Femur (tissue), 1 donor: ENCODE results near the gene DNAJC18.
A peak's percentile ranks its signal among the peaks of the same experiment; 100 is the strongest.
"Not testable (repeated sequence)": the region's sequence is repeated elsewhere in the genome, so short reads cannot be mapped to it uniquely, and the experiment has no call there.

Experiments
- DNase-seq: peaks from one replicate; pipeline ENCODE4 v3.0.0-alpha.2; 2017

The DNAJC18 gene

DNA sequence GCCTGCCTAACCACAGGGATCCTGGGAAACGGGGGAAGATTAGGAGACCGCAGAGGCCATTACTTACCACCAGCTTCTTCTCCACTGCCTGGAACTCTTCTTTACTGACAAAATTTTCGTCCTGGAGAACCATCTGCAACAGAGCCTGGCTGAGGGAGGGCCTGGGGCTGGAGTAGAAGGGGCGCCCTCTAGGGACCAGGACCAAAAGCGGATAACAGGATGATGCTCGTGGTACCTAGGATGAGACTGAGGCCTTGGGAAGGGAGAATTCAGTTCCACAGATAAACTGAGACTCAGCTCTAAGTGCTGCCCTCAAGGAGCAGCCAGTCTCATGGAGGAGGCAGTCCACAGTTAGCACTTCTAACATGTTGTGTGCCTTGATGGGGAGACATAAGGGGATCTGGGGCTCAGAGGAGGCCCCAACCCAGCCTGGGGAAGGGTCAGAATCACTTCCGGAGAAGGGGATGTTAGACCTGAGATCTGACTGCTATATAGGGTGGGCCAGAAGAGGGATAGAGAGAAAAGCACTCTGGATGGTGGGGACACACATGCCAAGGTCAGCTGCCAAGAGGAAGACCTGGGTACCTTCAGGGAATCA lies 36.7 kb downstream of the DNAJC18 start:
- DNase-seq = no peak

DNA sequence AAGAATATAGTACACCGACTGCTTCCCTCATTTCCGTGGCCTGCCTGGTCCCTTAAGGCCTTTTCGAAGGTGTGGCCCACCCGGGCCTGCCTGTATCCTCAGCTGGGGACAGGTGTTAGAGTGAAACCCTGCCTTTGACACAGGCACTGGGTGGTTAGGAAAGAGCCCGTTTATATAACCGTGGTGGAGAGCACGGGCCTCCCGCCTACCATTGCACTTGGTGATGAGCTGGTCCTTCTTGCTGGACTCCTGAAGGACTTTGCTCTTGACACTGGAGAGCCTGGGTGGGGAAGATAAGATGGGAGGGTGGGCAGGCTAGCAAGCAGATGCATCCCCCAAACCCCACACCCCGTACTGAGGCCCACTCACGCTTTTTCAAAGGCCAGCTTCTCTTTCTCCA lies 37.8 kb downstream of the DNAJC18 start:
- no peak for DNase-seq

DNA sequence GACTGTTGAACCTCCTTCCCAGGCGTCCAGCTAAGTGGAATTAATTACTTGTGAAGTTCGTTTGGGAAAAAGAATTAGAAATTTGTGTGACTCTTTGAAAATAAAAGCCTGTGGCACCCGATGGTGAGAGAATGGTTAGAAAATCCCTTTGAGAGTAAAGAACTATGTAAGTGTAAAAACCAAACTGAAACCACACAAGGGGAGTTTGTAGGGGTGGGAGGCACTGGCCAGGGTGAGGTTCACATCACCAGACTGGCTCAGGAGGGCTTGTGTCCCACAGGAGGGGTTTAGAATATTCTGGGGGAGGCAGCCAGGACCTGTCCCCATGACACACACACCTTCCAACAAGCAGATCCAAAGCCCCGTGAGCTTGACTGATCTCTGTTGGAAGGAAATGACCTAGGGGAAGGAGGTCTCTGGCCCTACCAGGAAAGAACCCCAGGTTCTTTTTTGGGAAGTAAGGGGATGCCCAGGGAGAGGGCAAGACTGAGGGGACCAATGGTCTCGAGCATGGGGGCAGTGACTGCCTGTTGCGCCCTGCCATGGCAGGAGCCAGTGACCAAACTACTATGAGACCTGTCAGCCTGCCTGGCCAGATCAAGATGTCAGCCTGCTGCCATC lies 39.7 kb downstream of the DNAJC18 start:
- DNase-seq = no peak

DNA sequence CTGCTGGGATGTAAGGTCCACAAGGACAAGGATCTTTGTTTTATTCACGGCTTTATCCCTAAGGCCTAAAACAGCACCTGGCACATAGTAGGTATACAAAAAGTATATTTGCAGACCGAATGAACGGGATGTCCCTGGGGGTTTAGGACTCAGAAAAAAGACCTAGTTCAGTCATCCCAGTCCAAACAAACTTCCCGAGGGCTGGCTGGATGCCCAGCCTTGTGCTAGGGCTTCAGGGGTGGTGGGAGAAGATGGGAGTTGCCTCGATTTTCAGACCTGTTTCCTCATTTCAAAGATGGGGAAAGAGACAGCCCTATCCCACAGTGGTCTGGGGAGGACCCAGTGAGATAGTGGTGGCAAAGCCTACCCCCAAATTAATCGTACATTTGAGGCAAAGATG lies 41.4 kb downstream of the DNAJC18 start:
- DNase-seq = no peak

DNA sequence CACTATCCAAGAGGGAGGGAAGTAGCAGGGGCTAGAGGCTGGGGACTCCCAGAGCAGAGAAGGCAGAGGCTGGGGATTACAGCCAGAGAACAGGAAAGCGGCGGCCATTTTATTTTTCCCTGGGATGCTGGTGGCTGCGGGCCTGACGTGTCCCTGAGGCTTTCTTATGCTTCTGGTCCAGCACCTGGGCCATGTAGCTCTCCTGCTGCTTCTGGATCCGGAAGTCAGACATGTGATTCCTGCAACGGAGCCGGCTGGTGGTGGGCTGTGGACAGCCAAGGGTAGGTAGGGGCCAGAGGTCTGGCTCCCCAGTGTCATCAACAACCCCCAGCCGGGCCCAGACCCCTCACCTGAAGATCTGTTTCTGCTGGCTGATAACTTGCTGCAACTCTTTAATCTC lies 42.6 kb downstream of the DNAJC18 start:
- no peak for DNase-seq

DNA sequence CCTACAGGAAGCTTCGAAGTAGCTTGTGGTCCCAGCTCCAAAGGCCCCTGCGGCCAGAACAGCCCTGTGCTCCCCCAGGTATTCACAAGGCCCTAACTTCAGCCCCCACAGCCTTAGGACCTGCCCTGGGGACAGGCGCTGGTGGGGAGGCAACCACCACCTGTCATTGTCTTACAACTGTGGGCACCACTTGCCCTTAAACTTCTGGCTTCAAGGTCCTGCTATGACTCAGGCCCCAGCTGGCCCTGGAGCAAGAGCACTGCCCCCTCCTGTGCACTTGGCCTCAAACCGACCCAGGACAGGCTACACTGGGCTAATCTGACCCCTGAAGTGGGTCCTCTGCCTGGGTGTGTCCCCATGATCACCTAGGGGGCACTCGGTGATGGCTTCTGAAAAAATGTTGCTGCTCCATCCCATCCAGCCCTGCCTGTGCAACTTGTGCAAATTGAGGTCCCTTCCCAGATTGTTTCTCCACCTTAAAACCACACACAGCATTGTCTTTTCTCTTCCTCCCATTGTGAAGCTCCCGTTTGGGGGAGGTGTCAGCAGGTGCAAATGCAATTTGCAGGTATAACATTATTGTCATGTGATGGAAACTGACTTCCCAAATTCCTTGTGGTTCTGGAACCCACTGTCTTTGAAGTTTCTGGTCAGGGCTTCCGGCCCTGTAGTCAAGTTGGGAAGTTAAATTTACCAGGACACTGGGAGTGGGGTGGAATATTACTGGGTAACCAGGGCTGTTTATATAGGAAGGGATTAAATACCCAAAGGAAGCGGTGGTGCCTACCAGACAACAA lies 43.3 kb downstream of the DNAJC18 start:
- DNase-seq = peak; percentile 50

DNA sequence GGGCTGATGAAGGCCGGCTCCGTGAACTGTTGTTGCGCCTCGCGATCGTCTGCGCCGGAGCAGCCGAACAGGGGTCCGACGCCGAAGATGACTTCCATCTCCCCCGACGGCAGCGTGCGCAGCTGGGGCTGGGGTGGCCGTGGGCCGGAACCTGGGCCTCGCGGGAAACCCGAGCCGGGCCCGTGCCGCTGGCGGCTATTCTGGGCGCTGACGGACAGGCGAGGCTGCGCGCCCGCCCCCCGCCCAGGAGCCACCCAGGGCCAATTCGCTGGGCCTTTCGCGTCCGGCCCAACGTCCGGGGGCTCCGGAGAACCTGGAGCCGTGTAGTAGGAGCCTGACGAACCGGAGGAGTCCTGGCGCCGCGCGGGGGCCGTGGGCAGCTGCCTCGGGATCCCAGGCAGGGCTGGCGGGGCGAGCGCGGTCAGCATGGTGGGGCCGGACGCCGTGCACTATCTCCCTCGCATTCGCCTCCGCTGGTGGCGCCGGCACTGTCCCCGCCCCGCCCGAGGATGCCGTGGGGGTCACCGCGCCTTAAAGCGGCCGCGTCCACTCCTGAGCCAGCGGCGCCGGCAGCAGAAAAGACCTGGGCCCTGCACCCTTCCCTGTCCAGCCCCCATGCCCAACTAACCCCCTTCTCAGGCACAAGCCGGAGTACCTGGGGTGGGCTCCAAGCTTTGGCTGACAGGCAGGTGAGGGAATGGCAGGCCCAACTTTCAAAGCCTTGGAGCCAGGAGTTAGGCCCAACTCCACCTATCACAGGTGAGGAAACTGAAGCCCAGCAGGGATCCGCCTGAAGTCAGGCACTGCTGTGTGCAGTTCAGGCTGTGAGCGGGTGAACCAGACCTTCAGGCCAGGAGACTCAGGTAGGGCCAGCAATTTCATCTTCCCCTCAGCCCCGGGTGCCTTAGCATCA lies 44.4 kb downstream of the DNAJC18 start, which contains the start of gene PROB1:
PROB1 (minus strand) TSS at position 451 of the 913 bp plus-strand sequence; CDS start at position 428, 23 bp downstream.
- DNase-seq = peak; percentile 67

DNA sequence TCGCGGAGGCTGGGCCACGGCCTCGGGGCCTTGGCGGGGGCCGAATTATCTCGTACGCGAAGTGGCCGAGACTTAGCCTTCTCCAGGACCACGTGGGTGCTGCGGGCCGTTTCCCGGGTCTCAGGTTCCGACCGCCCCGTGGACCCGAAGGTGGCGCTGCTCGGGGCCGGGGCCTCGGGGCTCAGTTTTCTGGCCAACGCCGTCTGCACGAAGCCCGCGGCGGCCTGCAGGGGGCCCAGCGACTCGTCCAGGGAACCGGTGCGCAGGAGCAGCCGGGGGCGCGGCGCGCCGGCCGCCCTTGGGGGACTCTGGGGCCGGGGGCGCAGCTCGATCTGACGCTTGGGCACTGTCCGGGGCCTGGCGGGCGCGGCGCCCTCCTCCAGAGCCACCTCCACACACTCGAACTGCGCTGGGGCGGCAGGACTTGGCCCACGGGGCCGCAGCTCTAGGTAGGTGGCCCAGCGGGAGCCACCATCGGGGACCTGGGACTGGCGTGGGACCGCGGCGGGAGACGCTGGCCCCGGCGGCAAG lies 45.1 kb downstream of the DNAJC18 start:
- DNase-seq = peak; percentile 73

DNA sequence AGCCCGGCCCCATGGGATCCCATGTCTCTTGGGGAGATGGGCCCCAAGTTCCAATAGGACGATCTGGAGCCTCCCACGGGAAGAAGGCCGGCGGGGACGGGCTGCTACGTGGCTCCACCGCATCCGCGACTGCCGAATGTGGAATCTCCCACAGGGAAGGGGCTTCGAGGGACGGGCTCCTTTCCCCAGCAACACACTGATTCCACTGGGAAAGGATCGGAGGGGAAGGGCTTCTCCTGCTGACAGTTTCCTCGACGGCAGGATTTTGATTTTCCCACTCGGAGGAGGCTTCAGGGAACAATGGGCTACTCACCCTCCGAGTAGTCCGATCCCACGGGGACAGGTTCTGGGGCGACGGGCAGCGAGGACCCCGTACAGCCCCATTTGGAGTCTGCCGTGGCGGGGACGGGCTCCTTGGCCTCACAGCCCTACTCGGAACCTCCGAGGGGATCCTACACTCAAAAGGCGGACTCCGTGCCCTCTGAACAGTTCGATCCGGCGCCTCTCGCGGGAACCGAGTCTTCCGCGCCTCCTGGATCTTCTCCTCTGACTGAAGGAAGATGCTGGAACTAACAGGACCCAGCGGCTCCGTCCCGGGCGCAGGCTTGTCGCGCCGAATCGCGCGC lies 45.7 kb downstream of the DNAJC18 start:
- peak; percentile 26 for DNase-seq

DNA sequence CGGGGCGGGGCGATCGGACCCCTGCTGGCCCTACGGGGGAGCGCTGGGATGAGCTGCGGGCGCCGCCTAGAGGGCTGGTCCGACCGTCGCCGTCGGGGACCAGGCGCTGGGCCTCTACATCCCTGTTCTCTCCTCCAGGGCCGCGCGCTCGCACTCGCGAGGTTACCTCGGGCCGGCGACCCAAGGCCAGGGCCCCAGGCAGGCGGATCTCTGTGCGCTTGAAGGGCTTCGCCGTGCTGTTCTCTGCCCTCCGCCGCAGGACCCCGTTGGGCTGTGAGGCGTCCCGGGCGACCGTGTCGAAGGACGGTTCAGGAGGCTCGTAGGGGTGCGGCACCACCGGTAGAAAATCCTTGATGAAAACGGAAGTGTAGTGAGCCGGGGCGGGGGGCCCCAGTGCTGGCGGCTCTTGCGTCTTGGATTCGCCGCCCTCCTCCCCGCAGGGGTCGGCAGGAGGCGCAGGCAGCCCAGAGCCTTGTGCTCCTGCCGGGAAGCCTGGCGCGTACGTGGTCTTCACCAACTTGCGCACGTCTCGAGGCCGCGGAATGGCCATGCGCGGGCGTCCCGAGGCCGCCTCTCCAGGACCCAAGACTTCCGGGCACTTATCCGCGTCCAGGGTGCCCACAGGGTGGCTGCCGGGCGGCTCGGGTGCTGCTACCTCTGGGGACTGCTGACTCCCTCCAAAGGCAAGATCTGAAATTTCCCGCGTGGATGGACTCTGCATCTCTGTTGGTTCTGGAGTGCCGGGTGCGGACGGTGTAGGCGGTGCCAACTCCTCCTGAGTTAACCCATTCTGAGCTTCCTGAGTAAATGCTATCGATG lies 46.4 kb downstream of the DNAJC18 start:
- peak; percentile 78 for DNase-seq

DNA sequence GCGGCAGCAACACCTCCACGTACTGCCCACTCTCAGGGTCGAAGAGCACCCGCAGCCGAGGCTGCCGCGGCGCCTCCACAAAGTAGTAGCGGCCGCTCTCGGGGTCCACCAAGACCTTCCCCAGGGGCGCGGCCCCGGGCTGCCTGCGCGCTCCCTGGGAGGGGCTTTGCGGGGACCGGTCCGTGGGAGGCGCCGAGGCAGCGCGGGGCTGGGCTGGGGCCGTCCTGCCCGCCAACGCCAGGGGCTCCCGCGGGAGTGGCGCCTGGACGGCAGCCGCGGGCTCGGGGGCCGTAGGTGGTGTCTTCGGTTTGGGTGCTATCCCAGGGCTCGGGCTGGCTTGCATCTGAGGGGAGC lies 47.0 kb downstream of the DNAJC18 start:
- no peak for DNase-seq

DNA sequence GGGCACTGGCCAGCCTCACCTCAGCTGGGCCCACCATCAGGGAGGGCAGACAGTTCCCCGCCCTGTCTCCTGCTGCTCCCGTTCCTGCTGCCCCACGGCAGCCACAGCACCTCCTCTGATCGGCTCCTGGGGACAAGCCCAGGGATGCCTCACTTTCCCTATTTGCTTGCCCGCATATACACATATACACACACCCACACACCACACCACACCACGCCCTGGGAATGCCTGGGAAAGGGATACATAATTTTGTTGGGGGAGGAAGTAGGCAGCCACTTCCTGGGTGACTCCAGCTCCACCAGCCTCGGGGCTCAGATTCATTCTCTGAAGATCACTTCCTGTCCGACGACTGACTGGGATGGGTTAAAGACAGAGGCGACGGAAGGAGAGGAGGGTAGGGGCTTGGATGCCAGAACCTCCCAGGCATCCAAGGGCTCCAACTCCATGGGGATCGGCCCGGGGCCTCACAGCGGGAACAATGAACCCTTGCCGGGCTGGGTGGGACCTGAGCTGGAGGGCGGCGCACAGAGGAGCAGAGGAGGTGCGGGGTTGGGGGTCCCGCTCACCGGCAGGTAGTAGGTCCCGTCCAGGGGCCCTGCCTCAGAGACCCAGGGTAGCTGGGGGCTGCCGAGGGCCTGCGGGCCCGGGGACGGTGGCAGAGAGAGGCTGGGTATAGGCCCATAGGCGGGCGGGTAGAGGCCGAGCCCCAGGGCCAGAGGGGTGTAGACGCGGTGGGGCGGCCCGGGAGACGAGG lies 47.6 kb downstream of the DNAJC18 start:
- DNase-seq = no peak

DNA sequence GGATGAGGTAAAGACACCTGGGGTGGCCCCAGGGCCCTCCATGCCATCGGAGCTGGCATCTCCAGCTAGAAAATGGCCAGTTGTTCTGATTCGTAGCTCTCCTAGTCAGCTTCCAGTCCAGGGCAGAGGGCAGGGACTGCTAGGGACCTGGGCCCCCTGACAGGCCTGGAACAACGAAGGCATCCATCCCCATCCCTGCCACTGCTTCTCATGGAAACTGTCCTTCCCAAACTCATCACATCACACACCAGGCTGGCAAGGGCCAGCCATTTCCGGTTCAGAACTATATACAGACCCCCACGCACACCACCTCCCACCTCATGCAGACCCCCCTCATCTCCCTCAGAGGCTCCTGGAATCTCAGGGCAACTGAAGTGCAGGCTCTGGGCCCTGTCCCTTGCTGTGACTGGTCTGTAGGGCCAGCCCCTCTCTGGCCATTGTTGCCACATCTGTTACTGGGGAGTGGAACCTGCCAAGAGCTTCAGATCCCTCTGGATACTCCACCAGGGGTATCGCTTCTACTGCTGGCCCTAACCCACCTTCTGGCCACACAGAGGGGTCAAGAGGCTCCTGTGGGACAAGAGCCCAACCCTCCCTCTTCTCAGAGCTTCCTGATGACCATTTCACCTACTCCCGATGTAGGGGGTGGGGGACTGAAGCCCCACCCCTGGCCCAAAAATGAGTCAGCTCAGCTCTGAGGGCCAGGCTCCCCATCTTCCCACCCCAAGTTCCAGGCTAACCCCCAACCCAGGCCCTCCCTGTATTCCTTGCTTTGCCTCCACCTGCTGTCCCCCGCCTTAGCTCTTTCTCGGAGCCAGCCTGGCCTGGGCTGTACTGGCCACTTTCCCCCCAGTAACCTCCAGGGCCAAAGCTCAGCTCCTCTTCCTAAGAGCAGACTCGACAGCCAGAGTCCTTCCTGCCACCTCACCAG lies 48.4 kb downstream of the DNAJC18 start:
- no peak for DNase-seq

DNA sequence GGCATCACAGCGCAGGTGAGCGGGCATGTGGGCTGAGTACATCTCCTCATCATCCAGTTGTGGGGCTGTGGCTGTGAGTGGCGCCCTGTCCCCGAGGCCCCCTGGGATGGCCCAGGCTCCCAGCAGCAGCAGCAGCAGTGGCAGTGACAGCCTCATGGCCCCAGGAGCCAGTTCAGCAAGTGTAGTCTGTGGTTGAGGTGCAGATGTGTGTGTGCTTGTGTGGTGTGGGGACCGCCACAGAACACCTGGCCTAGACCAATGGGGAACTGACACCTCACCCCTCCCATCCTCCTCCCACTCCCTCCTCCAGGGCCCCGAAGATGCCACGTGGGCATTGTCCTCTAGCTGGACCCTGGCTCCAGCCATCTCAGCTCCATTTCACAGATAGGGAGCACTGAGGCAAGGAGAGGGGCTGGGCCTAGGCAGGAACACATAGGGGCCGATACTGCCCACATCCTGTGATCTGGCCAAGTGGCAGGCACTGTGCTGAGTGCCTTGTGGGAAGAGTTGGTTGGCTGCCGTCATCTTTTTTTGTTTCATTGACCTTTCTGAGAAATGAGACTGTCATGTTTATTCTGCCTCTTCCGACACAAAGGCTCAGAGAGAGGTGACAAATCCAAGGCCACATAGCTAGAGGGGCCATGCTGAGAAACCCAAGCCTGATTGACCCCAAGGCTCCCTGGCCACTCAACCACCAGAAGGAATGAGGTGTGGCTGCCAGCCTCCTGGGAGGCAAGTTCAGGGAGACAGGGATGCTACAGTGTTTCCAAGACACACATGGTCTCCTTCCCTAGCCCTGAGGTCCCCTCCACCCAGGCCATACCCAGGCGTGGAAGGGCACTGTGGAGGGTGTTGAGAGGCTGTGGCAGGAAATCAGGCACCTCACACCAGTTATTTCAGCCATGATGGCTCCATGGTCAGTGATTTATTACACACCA lies 49.4 kb downstream of the DNAJC18 start, which contains the start of gene MZB1:
MZB1 (minus strand) TSS at position 213 of the 938 bp plus-strand sequence; CDS start at position 156, 57 bp downstream.
- DNase-seq = peak; percentile 50

DNA sequence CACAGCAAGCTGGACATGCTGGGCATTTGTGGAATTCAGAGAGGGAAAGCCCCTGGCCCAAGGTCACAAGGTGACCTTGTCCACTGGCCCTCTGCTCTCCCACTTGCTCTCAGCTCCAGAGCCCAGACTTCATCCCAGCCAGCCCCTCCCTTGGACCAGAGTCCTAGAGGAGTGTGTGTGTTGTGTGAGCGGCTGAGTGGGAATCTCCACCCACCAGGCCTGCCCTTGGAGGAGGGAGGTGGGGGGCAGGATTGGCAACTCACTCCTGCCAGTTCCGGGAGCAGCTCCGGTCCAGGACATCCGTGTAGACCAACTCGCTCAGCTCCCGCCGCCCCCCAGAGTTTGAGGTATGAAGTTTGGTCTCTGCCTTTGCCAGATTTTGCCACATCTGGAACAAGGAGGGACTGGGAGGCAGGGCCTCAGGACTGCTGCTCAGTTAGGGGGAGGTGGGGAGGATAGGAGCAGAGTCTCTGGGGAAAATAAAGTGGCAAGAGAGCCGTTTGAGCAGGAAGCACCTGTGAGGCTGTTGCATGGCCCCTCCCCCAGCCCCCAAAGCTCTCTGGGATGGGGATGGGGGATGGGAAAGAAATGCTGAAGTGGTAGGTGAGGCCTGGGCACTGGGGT lies 51.0 kb downstream of the DNAJC18 start:
- peak; percentile 62 for DNase-seq

DNA sequence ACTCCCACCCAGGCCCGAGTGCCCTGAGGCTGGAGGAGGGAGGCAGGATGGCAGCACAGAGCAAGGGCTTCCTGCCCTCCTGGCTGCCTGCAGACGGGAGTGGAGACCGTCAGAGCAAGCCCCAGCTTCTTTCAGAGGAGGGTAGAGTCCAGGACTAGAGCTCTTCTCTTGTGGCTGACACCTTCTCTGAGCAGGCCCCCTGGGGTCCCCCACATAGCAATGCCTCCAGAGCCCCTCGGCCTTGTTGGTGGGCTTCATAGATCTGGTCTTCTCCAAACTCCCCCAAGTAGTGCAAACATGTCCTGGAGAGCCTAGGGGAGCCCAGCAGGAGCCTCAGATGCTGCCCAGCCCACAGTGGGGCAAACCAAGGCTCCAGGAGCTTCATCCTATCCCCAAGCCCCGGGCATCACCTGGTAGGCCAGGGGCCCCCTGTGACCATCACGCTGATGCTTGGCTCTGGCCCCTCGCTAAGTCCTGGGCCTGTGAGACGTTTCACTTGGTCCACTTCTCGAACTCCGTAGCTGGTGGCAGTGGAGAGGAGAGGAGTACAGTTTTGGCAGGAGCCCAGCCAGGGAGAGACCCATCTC lies 51.6 kb downstream of the DNAJC18 start:
- no peak for DNase-seq

DNA sequence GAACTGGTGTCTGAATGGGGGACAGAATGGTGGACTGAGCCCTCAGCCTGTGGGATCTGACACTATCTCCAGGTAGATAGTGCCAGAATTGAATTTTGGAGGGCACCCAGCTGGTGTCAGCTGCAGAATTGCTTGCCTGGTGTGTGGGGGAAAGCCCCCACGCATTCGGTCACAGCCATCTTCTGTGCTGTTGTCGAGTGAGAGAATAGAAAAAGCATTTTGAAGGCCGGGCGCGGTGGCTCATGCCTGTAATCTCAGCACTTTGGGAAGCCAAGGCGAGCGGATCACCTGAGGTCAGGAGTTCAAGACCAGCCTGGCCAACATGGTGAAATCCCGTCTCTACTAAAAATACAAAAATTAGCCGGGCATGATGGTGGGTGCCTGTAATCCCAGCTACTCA lies 52.4 kb downstream of the DNAJC18 start:
- DNase-seq = not testable (repeated sequence)
